ENCODE results near the gene COPS7B. TPM values are rescaled to one million over a fixed set of nuclear protein-coding genes. Genes with fewer than 3 reads are reported as not detected.
"Not testable (repeated sequence)": the region's sequence is repeated elsewhere in the genome, so short reads cannot be mapped to it uniquely, and the experiment has no call there.

COPS7B gene
- total RNA-seq = 10 to 100 TPM; 47.5 to 47.7 TPM

DNA sequence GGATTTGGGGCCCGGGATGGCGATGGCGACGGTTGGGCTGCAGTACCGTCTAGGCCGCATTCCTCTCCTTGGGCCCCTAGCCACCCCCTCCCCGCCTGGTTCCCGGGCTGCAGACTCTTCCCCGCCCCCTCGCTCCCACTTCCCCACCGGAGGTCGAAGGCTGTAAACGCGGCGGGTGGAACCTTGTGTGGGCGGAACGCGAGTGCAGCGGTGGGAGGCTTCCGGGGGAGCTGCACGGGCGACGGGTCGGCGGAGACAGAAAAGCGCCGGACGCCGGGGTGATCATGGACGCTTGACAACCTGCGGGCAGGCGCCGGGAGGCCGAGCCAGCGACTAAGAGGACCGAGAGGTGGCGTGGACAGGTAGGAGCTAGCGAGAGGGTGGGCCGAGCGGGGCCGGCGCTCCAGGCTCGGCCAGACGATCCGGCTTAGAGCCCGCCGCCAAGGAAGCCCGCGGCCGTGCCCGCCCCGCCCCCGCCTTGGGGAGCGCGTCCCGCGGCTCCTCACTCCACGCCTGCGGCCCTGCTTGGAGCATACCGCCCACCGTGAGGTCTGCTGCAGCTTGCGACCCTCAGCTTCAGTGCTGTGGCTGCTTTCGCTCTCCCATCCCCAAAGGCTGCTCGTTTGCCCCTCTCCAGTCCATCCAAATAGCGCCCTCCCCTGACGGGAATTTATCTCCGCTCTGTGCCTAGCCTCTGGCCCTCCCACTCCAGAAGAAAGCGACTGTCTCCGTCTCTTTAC lies at the start of gene COPS7B:
Gene COPS7B (plus strand): TSS at position 269 of the 740 bp plus-strand sequence. CDS start 2,126 bp downstream, outside the sequence.
- CTCF ChIA-PET = interaction anchor here (0.7 to 3.4 kb wide), 11 partner anchors 8 to 174 kb away, joined by 3 to 16 read pairs (median 5); partner anchors contain the start of gene PTMA
- Mint-ChIP-seq H3K4me1 (ENCODE audit: low read depth) (peaks cover 51% of the 10 kb centered on the region), H3K4me3 (peak within 1 kb of the TSS; percentile 91), H3K27ac (peak within 1 kb of the TSS; percentile 84), H3K36me3 (ENCODE audit: low read depth) (peaks cover 8% of the 10 kb centered on the region), H3K27me3 (ENCODE audit: low read depth) (no peaks in the 10 kb centered on the region), H3K9me3 (ENCODE audit: insufficient read depth) (no peaks in the 10 kb centered on the region)
- ATAC-seq (peak; percentile 73), DNase-seq (peak; percentile 84)
- POLR2A ChIA-PET = interaction anchor here (0.8 to 1.5 kb wide), 4 partner anchors 10 to 1478 kb away, joined by 3 to 8 read pairs (median 6); partner anchors contain the start of gene PTMA

GRCh38 chr2:231737761-231738160 lies 48.5 kb upstream of the COPS7B start:
- ChIA-PET POLR2A (no interaction called here), CTCF (no interaction called here)
- DNase-seq = no peak
- H3K4me1 Mint-ChIP-seq (ENCODE audit: low read depth) = no peaks in the 10 kb centered on the region
- H3K27ac Mint-ChIP-seq = no peak overlapping the region
- no peaks in the 10 kb centered on the region for H3K27me3 Mint-ChIP-seq (ENCODE audit: low read depth)
- H3K4me3 Mint-ChIP-seq = no peak overlapping the region
- ATAC-seq = no peak
- H3K9me3 Mint-ChIP-seq (ENCODE audit: insufficient read depth) = no peaks in the 10 kb centered on the region
- peaks cover 13% of the 10 kb centered on the region for H3K36me3 Mint-ChIP-seq (ENCODE audit: low read depth)

GRCh38 chr2:231743376-231744116 lies 42.7 kb upstream of the COPS7B start:
- CTCF ChIA-PET = interaction anchor here (2.1 kb wide), 1 partner anchor 29 kb away, joined by 6 read pairs; no protein-coding TSS in a partner anchor
- no peaks in the 10 kb centered on the region for H3K27me3 Mint-ChIP-seq (ENCODE audit: low read depth)
- DNase-seq = no peak
- peaks cover 6% of the 10 kb centered on the region for H3K36me3 Mint-ChIP-seq (ENCODE audit: low read depth)
- H3K4me3 Mint-ChIP-seq = no peak overlapping the region
- peaks cover 1% of the 10 kb centered on the region for H3K4me1 Mint-ChIP-seq (ENCODE audit: low read depth)
- H3K9me3 Mint-ChIP-seq (ENCODE audit: insufficient read depth) = no peaks in the 10 kb centered on the region
- ATAC-seq = no peak
- POLR2A ChIA-PET = no interaction called here
- H3K27ac Mint-ChIP-seq = no peak overlapping the region

DNA sequence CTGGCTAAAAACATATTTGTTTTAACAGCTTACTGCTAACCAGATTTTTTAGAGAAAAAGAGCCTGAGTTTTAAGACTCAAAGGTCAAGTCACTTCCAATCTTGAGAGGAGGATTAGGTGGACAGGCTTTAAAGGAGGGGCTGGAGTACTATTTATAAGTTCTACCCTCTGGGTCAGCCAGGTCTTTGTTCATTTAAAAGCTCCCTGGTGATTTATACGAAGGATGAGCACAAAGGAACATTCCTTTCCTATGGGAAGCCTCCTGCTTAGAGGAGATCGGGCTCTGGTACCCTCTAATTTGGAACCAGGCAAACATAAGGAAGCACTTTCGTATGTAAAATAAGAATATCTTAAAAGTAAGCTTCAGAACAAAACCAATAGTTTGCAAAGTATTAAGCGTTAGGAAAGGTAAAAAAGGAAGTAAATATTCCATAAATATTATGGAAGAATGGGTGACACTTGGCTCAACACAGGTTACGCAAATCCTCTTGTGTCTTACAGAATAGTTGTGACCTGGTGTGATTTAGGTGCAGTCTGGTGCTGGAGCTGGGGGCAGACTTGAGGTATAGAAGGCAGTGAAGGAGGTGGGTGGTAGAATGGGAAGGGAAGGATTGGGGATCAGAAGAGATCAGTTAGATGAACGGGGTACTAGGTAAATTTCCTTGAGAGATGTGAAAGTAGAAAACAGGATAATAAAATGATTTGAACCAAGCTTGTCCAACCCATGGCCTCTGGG lies 40.8 kb upstream of the COPS7B start:
- H3K4me1 Mint-ChIP-seq (ENCODE audit: low read depth) = peaks cover 8% of the 10 kb centered on the region
- DNase-seq (no peak), ATAC-seq (no peak)
- no peaks in the 10 kb centered on the region for H3K36me3 Mint-ChIP-seq (ENCODE audit: low read depth)
- H3K27me3 Mint-ChIP-seq (ENCODE audit: low read depth) = no peaks in the 10 kb centered on the region
- no peaks in the 10 kb centered on the region for H3K9me3 Mint-ChIP-seq (ENCODE audit: insufficient read depth)
- CTCF ChIA-PET = interaction anchor here (1.6 kb wide), 1 partner anchor 31 kb away, joined by 10 read pairs; no protein-coding TSS in a partner anchor
- H3K4me3 Mint-ChIP-seq = no peak overlapping the region
- no peak overlapping the region for H3K27ac Mint-ChIP-seq
- POLR2A ChIA-PET = no interaction called here

DNA sequence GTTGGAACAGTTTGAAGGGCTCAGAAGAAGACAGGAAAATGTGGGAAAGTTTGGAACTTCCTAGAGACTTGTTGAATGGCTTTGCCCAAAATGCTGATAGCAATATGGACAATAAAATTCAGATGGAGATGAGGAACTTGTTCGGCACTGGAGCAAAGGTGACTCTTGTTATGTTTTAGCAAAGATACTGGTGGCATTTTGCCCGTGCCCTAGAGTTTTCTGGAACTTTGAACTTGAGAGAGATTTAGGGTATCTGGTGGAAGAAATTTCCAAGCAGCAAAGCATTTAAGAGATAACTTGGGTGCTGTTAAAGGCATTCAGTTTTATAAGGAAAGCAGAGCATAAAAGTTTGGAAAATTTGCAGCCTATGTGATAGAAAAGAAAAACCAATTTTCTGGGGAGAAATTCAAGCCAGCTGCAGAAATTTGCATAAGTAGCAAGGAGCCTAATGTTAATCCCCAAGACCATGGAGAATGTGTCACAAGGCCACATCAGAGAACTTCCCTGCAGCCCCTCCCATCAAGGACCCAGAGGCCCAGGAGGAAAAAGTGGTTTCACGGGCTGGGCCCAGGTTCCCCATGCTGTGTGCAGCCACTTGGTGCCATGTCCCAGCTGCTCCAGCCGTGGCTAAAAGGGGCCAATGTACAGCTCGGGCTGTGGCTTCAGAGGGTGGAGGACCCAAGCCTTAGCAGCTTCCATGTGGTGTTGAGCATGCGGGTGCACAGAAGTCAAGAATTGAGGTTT lies 37.9 kb upstream of the COPS7B start:
- H3K27me3 Mint-ChIP-seq (ENCODE audit: low read depth); H3K4me3 Mint-ChIP-seq; H3K36me3 Mint-ChIP-seq (ENCODE audit: low read depth); H3K27ac Mint-ChIP-seq; ATAC-seq; POLR2A ChIA-PET; H3K4me1 Mint-ChIP-seq (ENCODE audit: low read depth); H3K9me3 Mint-ChIP-seq (ENCODE audit: insufficient read depth); DNase-seq: not testable (repeated sequence)
- CTCF ChIA-PET = interaction anchor here (1.4 kb wide), 1 partner anchor 100 kb away, joined by 3 read pairs; no protein-coding TSS in a partner anchor

DNA sequence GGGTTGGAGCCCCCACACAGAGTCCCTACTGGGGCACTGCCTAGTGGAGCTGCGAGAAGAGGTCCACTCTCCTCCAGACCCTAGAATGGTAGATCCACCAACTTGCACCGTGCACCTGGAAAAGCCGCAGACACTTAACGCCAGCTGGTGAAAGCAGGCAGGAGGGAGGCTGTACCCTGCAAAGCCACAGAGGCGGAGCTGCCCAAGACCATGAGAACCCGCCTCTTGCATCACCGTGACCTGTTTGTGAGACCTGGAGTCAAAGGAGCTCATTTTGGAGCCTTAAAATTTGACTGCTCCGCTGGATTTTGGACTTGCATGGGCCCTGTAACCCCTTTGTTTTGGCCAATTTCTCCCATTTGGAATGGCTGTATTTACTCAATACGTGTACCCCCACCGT lies 37.2 kb upstream of the COPS7B start:
- H3K4me1 Mint-ChIP-seq (ENCODE audit: low read depth); H3K27ac Mint-ChIP-seq; H3K4me3 Mint-ChIP-seq; ATAC-seq; H3K27me3 Mint-ChIP-seq (ENCODE audit: low read depth); H3K9me3 Mint-ChIP-seq (ENCODE audit: insufficient read depth); H3K36me3 Mint-ChIP-seq (ENCODE audit: low read depth); POLR2A ChIA-PET: not testable (repeated sequence)
- CTCF ChIA-PET = interaction anchor here (1.4 kb wide), 1 partner anchor 101 kb away, joined by 3 read pairs; no protein-coding TSS in a partner anchor
- DNase-seq = peak; percentile 21

DNA sequence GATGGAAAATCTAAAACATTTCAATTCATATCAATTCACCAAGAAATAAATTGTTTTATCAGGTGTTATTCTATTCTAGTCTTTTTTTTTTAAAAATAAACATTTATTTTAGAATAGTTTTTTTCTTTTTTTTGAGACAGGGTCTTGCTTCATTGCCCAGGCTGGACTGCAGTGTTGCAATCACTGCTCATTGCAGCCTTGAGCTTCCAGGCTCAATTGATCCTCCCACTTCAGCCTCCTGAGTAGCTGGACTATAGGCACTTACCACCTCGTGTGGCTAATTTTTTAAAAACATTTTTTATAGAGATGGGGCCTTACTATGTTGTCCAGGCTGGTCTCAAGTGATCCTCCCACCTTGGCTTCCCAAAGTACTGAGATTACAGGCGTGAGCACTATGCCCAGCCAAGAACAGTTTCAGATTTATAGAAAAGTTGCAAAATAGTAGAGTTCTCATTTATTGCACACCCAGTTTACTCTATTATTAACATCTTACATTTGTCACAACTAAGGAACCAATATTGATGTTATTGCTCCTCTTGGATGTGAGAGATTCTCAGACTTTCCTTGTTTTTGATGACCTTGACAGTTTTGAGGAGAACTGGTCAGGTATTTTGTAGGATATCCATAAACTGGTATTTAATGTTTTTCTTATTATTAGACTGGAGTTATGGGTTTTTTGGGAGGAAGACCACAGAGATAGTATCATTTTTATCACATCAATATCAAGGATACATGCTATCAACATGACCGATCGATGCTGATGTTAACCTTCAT lies 35.0 kb upstream of the COPS7B start:
- Mint-ChIP-seq H3K9me3 (ENCODE audit: insufficient read depth) (no peaks in the 10 kb centered on the region), H3K4me3 (no peak overlapping the region), H3K36me3 (ENCODE audit: low read depth) (no peaks in the 10 kb centered on the region), H3K27ac (no peak overlapping the region), H3K27me3 (ENCODE audit: low read depth) (no peaks in the 10 kb centered on the region), H3K4me1 (ENCODE audit: low read depth) (peaks cover 8% of the 10 kb centered on the region)
- ChIA-PET POLR2A (no interaction called here), CTCF (no interaction called here)
- ATAC-seq (no peak), DNase-seq (no peak)

- Mint-ChIP-seq H3K36me3 (ENCODE audit: low read depth) (no peaks in the 10 kb centered on the region), H3K9me3 (ENCODE audit: insufficient read depth) (no peaks in the 10 kb centered on the region), H3K27me3 (ENCODE audit: low read depth) (no peaks in the 10 kb centered on the region), H3K27ac (no peak overlapping the region), H3K4me1 (ENCODE audit: low read depth) (peaks cover 8% of the 10 kb centered on the region), H3K4me3 (no peak overlapping the region)
- ChIA-PET CTCF (interaction anchor here (0.6 kb wide), 1 partner anchor 151 kb away, joined by 4 read pairs; no protein-coding TSS in a partner anchor), POLR2A (no interaction called here)
- no peak for DNase-seq
- ATAC-seq = no peak
Measured at GRCh38 chr2:231752061-231752460, 34.2 kb upstream of the COPS7B start.

DNA sequence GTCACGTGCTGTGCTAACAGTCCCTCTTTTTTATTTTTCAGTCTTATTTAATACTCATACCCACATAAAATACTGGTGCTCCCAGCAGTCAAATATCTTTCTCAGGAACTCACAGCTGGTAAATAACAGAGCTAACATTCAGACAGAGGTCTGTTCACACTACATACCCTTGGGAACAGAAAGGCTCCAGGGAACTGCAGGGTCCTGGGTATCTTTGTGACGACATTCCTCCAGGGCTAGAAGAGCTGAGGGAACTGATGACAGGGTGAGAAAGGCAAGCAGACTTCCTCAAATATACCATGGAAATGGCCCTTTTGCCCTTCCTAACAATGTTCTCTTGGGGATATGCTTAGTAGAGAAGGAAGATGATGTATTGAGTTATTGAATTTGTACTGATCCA lies 24.5 kb upstream of the COPS7B start:
- Mint-ChIP-seq H3K27ac (no peak overlapping the region), H3K36me3 (ENCODE audit: low read depth) (no peaks in the 10 kb centered on the region), H3K4me3 (no peak overlapping the region), H3K4me1 (ENCODE audit: low read depth) (peaks cover 24% of the 10 kb centered on the region), H3K27me3 (ENCODE audit: low read depth) (no peaks in the 10 kb centered on the region), H3K9me3 (ENCODE audit: insufficient read depth) (no peaks in the 10 kb centered on the region)
- POLR2A ChIA-PET = no interaction called here
- CTCF ChIA-PET = interaction anchor here (0.9 to 2.8 kb wide), 4 partner anchors 26 to 160 kb away, joined by 3 to 10 read pairs (median 6); no protein-coding TSS in a partner anchor
- no peak for ATAC-seq
- DNase-seq = no peak

GRCh38 chr2:231764124-231764523 lies 22.1 kb upstream of the COPS7B start:
- Mint-ChIP-seq H3K27me3 (ENCODE audit: low read depth) (no peaks in the 10 kb centered on the region), H3K9me3 (ENCODE audit: insufficient read depth) (no peaks in the 10 kb centered on the region), H3K36me3 (ENCODE audit: low read depth) (no peaks in the 10 kb centered on the region), H3K4me3 (no peak overlapping the region), H3K27ac (no peak overlapping the region), H3K4me1 (ENCODE audit: low read depth) (peaks cover 23% of the 10 kb centered on the region)
- ChIA-PET CTCF (interaction anchor here (0.7 kb wide), 1 partner anchor 57 kb away, joined by 3 read pairs; no protein-coding TSS in a partner anchor), POLR2A (no interaction called here)
- ATAC-seq = no peak
- no peak for DNase-seq
